ENCODE measurements around the gene APOBEC4. TPM values are rescaled to one million over a fixed set of nuclear protein-coding genes. Genes with fewer than 3 reads are reported as not detected.

Gene APOBEC4
- total and polyA plus RNA-seq, 2 of the 13 experiments (the other 11 are each of a cell fraction or from before 2014, with no cell fraction given) = not detected

GRCh38 chr1:183699616-183700160 lies 46.6 kb upstream of the APOBEC4 start (continued):
- peak; percentile 34; the same call in 1 of the 2 replicates for TF ChIP-seq HIC2 (CRISPR knock-in tag; IDR thresholded peaks at IDR 0.05; ENCODE audit: low read depth)
- TF ChIP-seq ZSCAN29 (CRISPR knock-in tag; conservative IDR thresholded peaks at IDR 0.05) = peak; percentile 91
- peak in 1 of 2 experiments; percentile 67; a peak in 1 of 4 replicates for TF ChIP-seq HMGXB4 (CRISPR knock-in tag; IDR thresholded peaks at IDR 0.05; ENCODE audit: borderline replicate concordance in 1 of 2, low read depth in 1 of 2)
- TF ChIP-seq ELF1 (CRISPR knock-in tag; IDR thresholded peaks at IDR 0.05) = peak; percentile 90
- peak; percentile 48; the same call in 1 of the 2 replicates for TF ChIP-seq ZBTB34 (CRISPR knock-in tag; IDR thresholded peaks at IDR 0.05)
- TF ChIP-seq SRSF4 (IDR thresholded peaks at IDR 0.05; ENCODE audit: low read depth, low read length, poor library complexity, severe bottlenecking) = no peak
- peak; percentile 57; the same call in 1 of the 2 replicates for TF ChIP-seq SMARCC2 (IDR thresholded peaks at IDR 0.05)
- TF ChIP-seq GATAD1 (CRISPR knock-in tag; IDR thresholded peaks at IDR 0.05) = peak; percentile 60; the same call in 1 of the 2 replicates
- TF ChIP-seq RXRA (CRISPR knock-in tag; IDR thresholded peaks at IDR 0.05) = peak; percentile 84; the same call in 1 of the 2 replicates
- no peak for TF ChIP-seq GPN1 (CRISPR knock-in tag; IDR thresholded peaks at IDR 0.05; ENCODE audit: borderline replicate concordance)
- no peak; the same call in 1 of the 2 replicates for TF ChIP-seq ZNF574 (CRISPR knock-in tag; IDR thresholded peaks at IDR 0.05)
- no peak for TF ChIP-seq CSRNP1 (CRISPR knock-in tag; IDR thresholded peaks at IDR 0.05)
- no peak for TF ChIP-seq NFE2L1 (CRISPR knock-in tag; IDR thresholded peaks at IDR 0.05; ENCODE audit: borderline replicate concordance)
- peak; percentile 83 for TF ChIP-seq ZNF644 (CRISPR knock-in tag; IDR thresholded peaks at IDR 0.05; ENCODE audit: low read depth)
- peak; percentile 84 for TF ChIP-seq ZNF205 (CRISPR knock-in tag; IDR thresholded peaks at IDR 0.05)
- TF ChIP-seq ZNF674 (CRISPR knock-in tag; IDR thresholded peaks at IDR 0.05; ENCODE audit: low read depth) = no peak
- peak; percentile 81 for TF ChIP-seq PITX1 (CRISPR knock-in tag; IDR thresholded peaks at IDR 0.05)
- peak; percentile 21; the same call in 1 of the 2 replicates for TF ChIP-seq ARNTL (CRISPR knock-in tag; IDR thresholded peaks at IDR 0.05)
- 0 out of 2 replicates have a peak, but pooled peaks have one; percentile 61 for TF ChIP-seq ZSCAN31 (CRISPR knock-in tag; IDR thresholded peaks at IDR 0.05; ENCODE audit: low read depth)
- TF ChIP-seq TBX3 (IDR thresholded peaks at IDR 0.05; ENCODE audit: borderline replicate concordance) = peak; percentile 92
